Natural killer cell (primary cell): ENCODE data around the gene RPL35. TPM values are rescaled to one million over a fixed set of nuclear protein-coding genes. Genes with fewer than 3 reads are reported as not detected.
"Not testable (repeated sequence)": the region's sequence is repeated elsewhere in the genome, so short reads cannot be mapped to it uniquely, and the experiment has no call there.

Source experiments
- ATAC-seq, 3 donors: fragments of 150-1000 bp in 2 of 3; fragments of 200-7000 bp in 1 of 3; cut with Tn5 transposase; 1 replicate in 1 of 3; 2 replicates in 2 of 3; pipeline ENCODE4 v1.10.0; 2021; ENCODE audit warnings: mild to moderate bottlenecking in 2 of 3, moderate library complexity in 2 of 3
- DNase-seq, 2 donors: peaks; one replicate each; pipeline versions ENCODE4 v3.0.0 to v3.0.0-alpha.2; 2013 to 2021; ENCODE audit warnings: mixed read lengths in 1 of 2
- H3K27ac ChIP-seq: one replicate; pipeline ENCODE4 v1.5.1; 2013; ENCODE audit warnings: mild to moderate bottlenecking, low read length
- H3K27me3 ChIP-seq: one replicate; pipeline ENCODE4 v1.6.1; 2013; ENCODE audit warnings: low read length; ENCODE audit not compliant: control insufficient read depth, insufficient read depth
- H3K36me3 ChIP-seq: one replicate; pipeline ENCODE4 v1.6.1; 2013; ENCODE audit warnings: low read length; ENCODE audit not compliant: control insufficient read depth, insufficient read depth
- H3K4me1 ChIP-seq: one replicate; pipeline ENCODE4 v1.6.1; 2013; ENCODE audit warnings: low read length; ENCODE audit not compliant: control insufficient read depth, insufficient read depth
- H3K4me3 ChIP-seq: one replicate; pipeline ENCODE4 v1.5.1; 2013; ENCODE audit warnings: low read length
- H3K9me3 ChIP-seq: one replicate; pipeline ENCODE4 v1.6.1; 2013; ENCODE audit warnings: low read length; ENCODE audit not compliant: control insufficient read depth, insufficient read depth
- H3K27ac Mint-ChIP-seq, 2 donors: one replicate each; pipeline ENCODE4 v1.8.0; 2022; ENCODE audit warnings: mild to moderate bottlenecking in 2 of 2, mixed read lengths in 2 of 2, moderate library complexity in 1 of 2
- H3K27me3 Mint-ChIP-seq, 2 donors: one replicate each; pipeline ENCODE4 v1.8.0; 2022; ENCODE audit warnings: low read depth in 2 of 2, mixed read lengths in 2 of 2
- H3K36me3 Mint-ChIP-seq: one replicate; pipeline ENCODE4 v1.8.0; 2022; ENCODE audit warnings: mixed read lengths
- H3K4me1 Mint-ChIP-seq, 2 donors: one replicate each; pipeline ENCODE4 v1.8.0; 2022; ENCODE audit warnings: mixed read lengths in 2 of 2
- H3K4me3 Mint-ChIP-seq: one replicate; pipeline ENCODE4 v1.8.0; 2022; ENCODE audit warnings: mild to moderate bottlenecking, moderate library complexity, mixed read lengths
- H3K9me3 Mint-ChIP-seq, 2 donors: one replicate each; pipeline ENCODE4 v1.8.0; 2022; ENCODE audit warnings: mixed read lengths in 2 of 2
- WGBS: methylation state at CpG from one replicate; pipeline ENCODE4 v1.1.7; 2013; ENCODE audit warnings: missing lambda C conversion rate; ENCODE audit not compliant: insufficient coverage; 5-methylcytosine and 5-hydroxymethylcytosine counted together
- intact Hi-C: fragments of 100-400 bp; cut with micrococcal nuclease; formaldehyde crosslinking; loops from one replicate; pipeline ENCODE4 v1.14.2; 2022
- total RNA-seq, 4 donors: library from RNA; stranded (reverse); fragments of 120-200 nt in 1 of 4; gene quantifications; one replicate each; pipeline versions ENCODE4 v1.2.3 to v1.2.4, GENCODE V29; 2013 to 2022
- TF ChIP-seq, protein P1 (sequence below): fragments of 200-600 bp; IDR thresholded peaks from one replicate; pipeline ENCODE4 v1.8.0; 2022; ENCODE audit warnings: antibody characterized with exemption

Gene RPL35
- total RNA-seq, 3 donors from 2014 or later (not counting 1 experiment from before 2014, with no cell fraction given) = 716 to 896 (median 795) TPM

GRCh38 chr9:124846969-124847368 is 14.8 kb downstream of the RPL35 start:
- Histone ChIP-seq H3K36me3 (no peaks in the 10 kb centered on the region), H3K27me3 (peaks cover 3% of the 10 kb centered on the region), H3K27ac (no peak overlapping the region), H3K4me1 (peaks cover 5% of the 10 kb centered on the region), H3K4me3 (no peak overlapping the region), H3K9me3 (no peaks in the 10 kb centered on the region)
- Mint-ChIP-seq H3K9me3 (no peaks in the 10 kb centered on the region), H3K27me3 (no peaks in the 10 kb centered on the region), H3K36me3 (no peaks in the 10 kb centered on the region), H3K4me1 (peaks cover 7 to 8% of the 10 kb centered on the region in 2 donors), H3K27ac (no peak overlapping the region), H3K4me3 (no peak overlapping the region)
- DNase-seq (no peak), ATAC-seq (no peak)
- TF ChIP-seq, protein P1, sequence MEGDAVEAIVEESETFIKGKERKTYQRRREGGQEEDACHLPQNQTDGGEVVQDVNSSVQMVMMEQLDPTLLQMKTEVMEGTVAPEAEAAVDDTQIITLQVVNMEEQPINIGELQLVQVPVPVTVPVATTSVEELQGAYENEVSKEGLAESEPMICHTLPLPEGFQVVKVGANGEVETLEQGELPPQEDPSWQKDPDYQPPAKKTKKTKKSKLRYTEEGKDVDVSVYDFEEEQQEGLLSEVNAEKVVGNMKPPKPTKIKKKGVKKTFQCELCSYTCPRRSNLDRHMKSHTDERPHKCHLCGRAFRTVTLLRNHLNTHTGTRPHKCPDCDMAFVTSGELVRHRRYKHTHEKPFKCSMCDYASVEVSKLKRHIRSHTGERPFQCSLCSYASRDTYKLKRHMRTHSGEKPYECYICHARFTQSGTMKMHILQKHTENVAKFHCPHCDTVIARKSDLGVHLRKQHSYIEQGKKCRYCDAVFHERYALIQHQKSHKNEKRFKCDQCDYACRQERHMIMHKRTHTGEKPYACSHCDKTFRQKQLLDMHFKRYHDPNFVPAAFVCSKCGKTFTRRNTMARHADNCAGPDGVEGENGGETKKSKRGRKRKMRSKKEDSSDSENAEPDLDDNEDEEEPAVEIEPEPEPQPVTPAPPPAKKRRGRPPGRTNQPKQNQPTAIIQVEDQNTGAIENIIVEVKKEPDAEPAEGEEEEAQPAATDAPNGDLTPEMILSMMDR = no peak
- intact Hi-C loops = no loop called here
- 95% methylated on average over 5 of the region's 6 CpGs for WGBS

DNA sequence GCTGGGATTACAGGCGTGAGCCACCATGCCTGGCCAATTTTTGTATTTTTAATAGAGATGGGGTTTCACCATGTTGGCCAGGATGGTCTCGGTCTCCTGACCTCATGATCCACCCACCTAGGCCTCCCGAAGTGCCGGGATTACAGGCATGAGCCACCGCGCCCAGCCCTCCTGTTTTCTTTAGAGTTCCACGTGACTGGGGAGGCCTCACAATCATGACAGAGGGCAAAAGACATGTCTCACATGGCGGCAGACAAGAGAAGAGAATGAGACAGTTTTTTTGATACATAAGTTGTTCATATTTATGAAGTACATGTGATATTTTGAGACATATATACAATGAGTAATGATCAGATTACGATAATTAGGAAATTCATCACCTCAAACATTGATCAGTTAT is 15.3 kb downstream of the RPL35 start:
- 91% methylated on average over 7 of the region's 9 CpGs for WGBS
- DNase-seq = not testable (repeated sequence)

GRCh38 chr9:124844291-124844690 is 17.5 kb downstream of the RPL35 start:
- H3K9me3 Mint-ChIP-seq = no peaks in the 10 kb centered on the region
- no peak overlapping the region for H3K4me3 Mint-ChIP-seq

More for the DNA sequence above, 15.3 kb downstream of the RPL35 start:
- H3K36me3 ChIP-seq, H3K36me3 Mint-ChIP-seq, H3K27me3 ChIP-seq, H3K4me3 ChIP-seq, ATAC-seq, H3K4me1 ChIP-seq, H3K4me3 Mint-ChIP-seq, H3K9me3 ChIP-seq, H3K4me1 Mint-ChIP-seq, H3K27ac Mint-ChIP-seq, H3K9me3 Mint-ChIP-seq, H3K27me3 Mint-ChIP-seq, H3K27ac ChIP-seq, intact Hi-C loops: not testable (repeated sequence)

DNA sequence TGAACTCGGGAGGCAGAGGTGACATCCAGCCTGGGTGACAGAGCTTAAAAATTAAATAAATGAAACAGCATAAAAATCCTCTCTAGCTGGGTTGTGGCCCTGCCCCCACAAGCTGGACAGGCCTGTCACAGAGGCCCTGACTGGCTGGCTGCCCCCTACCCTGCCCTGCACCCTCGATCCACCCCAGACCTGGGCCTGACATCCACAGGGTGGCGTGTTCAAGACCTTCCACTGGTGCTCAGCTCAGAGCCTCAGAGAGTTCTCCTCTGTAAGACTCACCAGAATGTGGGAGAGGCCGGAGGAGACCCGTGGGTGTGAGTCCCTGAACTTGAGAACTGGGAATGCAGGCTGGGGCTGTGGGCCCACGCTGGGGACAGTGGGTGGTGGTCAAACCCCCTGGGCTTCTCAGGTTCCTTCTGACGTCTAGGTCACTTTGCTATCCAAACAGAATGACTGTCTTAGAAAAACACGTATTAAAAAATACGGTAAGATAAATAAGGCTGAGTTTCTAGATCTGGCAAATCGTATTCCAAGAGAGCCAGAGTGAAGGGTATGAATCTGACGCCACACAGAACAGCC is 18.2 kb downstream of the RPL35 start:
- Histone ChIP-seq H3K4me3 (no peak overlapping the region), H3K36me3 (no peaks in the 10 kb centered on the region), H3K27ac (no peak overlapping the region), H3K27me3 (peaks cover under 1% of the 10 kb centered on the region), H3K4me1 (no peaks in the 10 kb centered on the region), H3K9me3 (no peaks in the 10 kb centered on the region)
- DNase-seq (no peak), ATAC-seq (no peak)
- Mint-ChIP-seq H3K9me3 (no peaks in the 10 kb centered on the region), H3K4me3 (no peak overlapping the region), H3K27ac (no peak overlapping the region), H3K27me3 (no peaks in the 10 kb centered on the region), H3K4me1 (no peaks in the 10 kb centered on the region), H3K36me3 (no peaks in the 10 kb centered on the region)
- 81% methylated on average over 11 of the region's 11 CpGs for WGBS
- intact Hi-C loops = no loop called here
- TF ChIP-seq, protein P1 = no peak

More at GRCh38 chr9:124844291-124844690, 17.5 kb downstream of the RPL35 start:
- H3K4me3 ChIP-seq = no peak overlapping the region
- WGBS = 64% methylated on average over 3 of the region's 4 CpGs
- H3K27ac ChIP-seq = no peak overlapping the region
- ATAC-seq (no peak), DNase-seq (no peak)
- H3K27me3 ChIP-seq = peaks cover 3% of the 10 kb centered on the region
- H3K27me3 Mint-ChIP-seq = no peaks in the 10 kb centered on the region
- no peaks in the 10 kb centered on the region for H3K9me3 ChIP-seq
- no peaks in the 10 kb centered on the region for H3K36me3 ChIP-seq
- H3K36me3 Mint-ChIP-seq = no peaks in the 10 kb centered on the region
- H3K4me1 ChIP-seq = no peaks in the 10 kb centered on the region
- TF ChIP-seq, protein P1 = no peak
- no peaks in the 10 kb centered on the region for H3K4me1 Mint-ChIP-seq
- intact Hi-C loops = no loop called here
- H3K27ac Mint-ChIP-seq = no peak overlapping the region
